AG09319 (cell line): ENCODE data around the gene ETHE1.
"Not testable (repeated sequence)": the region's sequence is repeated elsewhere in the genome, so short reads cannot be mapped to it uniquely, and the experiment has no call there.

Source experiments
- DNase-seq: peaks from one replicate; pipeline ENCODE4 v3.0.0-alpha.2; 2010; ENCODE audit warnings: low read depth; ENCODE audit errors: extremely low read depth
- CTCF ChIP-seq: IDR thresholded peaks from 2 replicates; pipeline ENCODE4 v1.5.1; 2011; ENCODE audit warnings: low read depth, mild to moderate bottlenecking, inconsistent platforms, low read length, moderate library complexity

Gene ETHE1

GRCh38 chr19:43519436-43520088 is 7.4 kb downstream of the ETHE1 start:
- TF ChIP-seq CTCF = peak; percentile 89

DNA sequence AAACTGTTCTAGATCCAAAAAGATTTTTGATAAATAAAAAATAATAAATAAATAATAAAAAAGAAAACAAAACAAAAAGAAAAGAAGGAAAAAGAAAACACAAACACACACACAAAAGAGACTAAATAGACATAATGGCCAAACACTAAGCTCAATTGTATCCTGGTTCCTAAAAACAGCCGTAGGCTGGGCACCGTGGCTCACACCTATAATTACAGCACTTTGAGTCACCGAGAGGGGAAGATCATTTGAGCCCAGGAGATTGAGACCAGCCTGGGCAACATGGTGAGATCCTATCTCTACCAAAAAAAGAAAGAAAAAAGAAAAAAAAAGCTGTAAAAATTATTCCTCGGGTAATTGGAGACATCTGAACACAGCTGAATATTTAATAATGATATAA is 8.9 kb downstream of the ETHE1 start:
- TF ChIP-seq CTCF = no peak
- DNase-seq = no peak

More at GRCh38 chr19:43519436-43520088, 7.4 kb downstream of the ETHE1 start:
- peak; percentile 89 for DNase-seq

DNA sequence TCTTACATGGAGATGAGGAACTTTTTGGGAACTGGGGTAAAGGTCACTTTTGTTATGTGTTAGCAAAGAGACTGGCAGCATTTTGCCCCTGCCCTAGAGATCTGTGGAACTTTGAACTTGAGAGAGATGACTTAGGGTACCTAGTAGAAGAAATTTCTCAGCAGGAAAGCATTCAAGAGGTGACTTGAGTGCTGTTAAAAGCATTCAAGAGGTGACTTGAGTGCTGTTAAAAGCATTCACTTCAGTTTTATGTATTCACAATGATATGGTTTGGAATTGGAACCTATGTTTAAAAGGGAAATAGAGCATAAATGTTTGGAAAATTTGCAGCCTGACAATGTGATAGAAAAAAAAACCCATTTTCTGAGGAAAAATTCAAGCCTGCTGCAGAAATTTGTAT is 14.6 kb downstream of the ETHE1 start:
- not testable (repeated sequence) for DNase-seq

DNA sequence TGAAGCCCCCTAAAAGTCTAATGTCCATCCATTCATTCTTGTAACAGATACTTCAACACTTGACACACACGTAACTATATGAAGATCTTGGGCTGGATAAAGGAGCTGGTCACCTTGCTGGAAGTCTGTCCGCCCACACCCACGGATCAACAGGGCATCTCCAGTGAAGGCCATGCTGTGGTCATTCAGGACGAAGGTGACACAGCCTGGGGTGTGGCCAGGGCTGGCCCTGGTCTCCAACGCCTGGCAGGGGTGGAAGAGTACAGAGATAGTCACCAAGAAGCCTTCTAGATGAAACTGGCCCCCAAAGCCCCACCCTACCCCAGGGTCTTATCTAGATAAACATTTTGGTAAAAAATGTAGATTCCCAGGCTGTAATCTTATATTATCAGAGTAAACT is 15.7 kb downstream of the ETHE1 start:
- TF ChIP-seq CTCF = no peak
- DNase-seq = no peak

DNA sequence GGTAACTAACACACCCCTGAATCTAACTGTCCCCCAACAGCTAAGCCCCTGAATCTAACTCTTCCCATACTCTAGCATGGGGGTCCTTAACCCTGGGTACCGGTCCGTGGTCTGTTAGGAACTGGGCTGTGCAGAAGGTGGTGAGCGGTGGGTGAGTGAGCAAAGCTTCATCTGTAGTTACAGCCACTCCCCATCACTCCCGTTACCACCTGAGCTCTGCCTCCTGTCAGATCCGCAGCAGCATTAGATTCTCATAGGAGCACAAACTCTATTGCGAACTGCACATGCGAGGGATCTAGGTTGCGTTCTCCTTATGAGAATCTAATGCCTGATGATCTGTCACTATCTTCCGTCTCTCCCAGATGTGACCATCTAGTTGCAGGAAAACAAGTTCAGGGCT is 16.3 kb downstream of the ETHE1 start:
- no peak for TF ChIP-seq CTCF
- DNase-seq = no peak

DNA sequence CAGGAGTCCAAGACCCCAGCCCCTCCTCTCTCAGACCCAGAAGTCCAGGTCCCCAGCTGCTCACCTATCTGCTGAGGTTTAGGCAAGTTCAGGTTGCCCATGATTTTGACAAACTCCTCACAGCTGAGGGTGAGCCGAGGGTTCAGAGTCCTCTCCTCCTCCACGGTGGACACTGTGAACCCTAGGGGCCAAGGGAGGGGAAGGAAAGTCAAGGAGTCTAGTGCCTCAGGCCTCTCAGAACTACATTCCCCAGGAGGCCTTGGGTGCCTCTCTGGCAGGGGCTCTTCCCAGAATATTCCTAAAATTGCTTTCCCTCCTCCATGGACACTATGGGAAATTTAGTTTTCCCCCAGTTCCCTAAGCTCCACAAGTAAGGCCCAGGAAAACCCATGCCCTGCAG is 19.1 kb downstream of the ETHE1 start:
- no peak for TF ChIP-seq CTCF
- DNase-seq = no peak

DNA sequence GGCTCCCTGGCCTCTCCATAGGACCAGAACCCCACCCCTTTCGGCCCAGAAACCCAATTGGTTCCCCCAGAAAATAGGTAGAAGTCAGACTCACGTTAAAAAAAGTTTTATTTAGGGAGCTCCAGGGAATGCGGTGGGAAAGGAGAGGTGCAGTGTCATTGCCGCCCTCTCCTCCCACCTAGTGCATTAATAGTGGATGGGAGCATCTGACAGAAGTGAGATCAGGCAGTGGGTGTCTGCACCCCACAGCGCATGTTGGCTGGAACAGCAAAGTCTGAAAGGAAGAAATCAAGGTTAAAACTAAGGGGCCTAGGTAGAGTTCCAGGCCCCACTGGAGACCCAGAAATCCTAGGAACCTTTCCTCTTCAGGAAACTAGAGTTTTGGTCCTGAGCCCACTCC is 20.4 kb downstream of the ETHE1 start:
- TF ChIP-seq CTCF = no peak
- DNase-seq = no peak

DNA sequence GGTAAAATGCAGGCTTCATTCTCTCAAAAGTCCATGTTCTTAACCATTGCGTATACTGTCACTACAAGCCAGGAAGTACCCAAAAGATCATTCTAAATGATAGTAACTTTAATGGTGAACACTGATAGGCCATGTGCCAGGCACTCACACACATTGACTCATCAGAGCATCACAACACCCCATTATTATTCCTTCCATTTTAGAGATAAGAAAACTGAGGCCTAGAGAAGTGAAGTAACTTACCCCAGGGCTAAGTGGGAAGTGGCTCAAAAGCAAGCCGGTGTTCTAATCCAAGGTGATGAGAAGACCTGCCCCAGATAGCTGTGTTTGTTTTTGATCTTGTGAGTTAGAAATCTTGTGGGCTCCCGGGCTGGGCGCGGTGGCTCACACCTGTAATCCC is 21.1 kb downstream of the ETHE1 start:
- no peak for TF ChIP-seq CTCF
- DNase-seq = no peak
